OCI-LY3 (cell line): ENCODE measurements around the gene TEX22.

Experiments
- EZH2phosphoT487 ChIP-seq: fragments of 200-600 bp; shearing (Covaris generic); IDR thresholded peaks from 2 replicates; pipeline ENCODE4 v1.6.1; 2018; ENCODE audit warnings: antibody characterized with exemption, mixed run types, low read depth
- TF ChIP-seq, protein P1 (sequence below): fragments of 200-600, 300-600 bp; sonication (generic); IDR thresholded peaks from 2 replicates; pipeline ENCODE4 v1.5.1; 2014; ENCODE audit warnings: antibody characterized with exemption, low read length, low read depth

DNA sequence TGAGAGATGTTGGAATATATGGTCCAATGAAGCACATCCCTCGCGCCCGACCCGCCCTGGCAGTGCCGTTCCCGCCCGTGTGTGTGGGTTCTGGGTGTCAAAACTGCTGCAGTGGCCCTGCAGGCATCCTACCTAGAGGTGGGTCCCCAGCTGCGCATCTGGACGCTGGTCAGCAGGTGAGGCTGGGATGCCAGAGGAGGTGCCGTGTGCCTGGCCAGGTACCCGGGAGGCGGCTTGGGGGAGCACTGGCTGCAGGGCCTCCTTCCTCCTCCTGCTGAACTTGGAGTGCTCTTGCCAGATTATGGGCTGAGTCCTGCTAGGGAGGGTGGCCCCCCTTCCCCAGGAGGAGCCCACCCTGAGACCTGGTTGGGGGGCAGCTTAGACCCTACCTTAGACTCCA is 26.5 kb downstream of the TEX22 start:
- TF ChIP-seq, protein P1, sequence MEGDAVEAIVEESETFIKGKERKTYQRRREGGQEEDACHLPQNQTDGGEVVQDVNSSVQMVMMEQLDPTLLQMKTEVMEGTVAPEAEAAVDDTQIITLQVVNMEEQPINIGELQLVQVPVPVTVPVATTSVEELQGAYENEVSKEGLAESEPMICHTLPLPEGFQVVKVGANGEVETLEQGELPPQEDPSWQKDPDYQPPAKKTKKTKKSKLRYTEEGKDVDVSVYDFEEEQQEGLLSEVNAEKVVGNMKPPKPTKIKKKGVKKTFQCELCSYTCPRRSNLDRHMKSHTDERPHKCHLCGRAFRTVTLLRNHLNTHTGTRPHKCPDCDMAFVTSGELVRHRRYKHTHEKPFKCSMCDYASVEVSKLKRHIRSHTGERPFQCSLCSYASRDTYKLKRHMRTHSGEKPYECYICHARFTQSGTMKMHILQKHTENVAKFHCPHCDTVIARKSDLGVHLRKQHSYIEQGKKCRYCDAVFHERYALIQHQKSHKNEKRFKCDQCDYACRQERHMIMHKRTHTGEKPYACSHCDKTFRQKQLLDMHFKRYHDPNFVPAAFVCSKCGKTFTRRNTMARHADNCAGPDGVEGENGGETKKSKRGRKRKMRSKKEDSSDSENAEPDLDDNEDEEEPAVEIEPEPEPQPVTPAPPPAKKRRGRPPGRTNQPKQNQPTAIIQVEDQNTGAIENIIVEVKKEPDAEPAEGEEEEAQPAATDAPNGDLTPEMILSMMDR = no peak
- TF ChIP-seq EZH2phosphoT487 = no peak
